ENCODE measurements around the gene TMEM271.
"Not testable (repeated sequence)": the region's sequence is repeated elsewhere in the genome, so short reads cannot be mapped to it uniquely, and the experiment has no call there.

DNA sequence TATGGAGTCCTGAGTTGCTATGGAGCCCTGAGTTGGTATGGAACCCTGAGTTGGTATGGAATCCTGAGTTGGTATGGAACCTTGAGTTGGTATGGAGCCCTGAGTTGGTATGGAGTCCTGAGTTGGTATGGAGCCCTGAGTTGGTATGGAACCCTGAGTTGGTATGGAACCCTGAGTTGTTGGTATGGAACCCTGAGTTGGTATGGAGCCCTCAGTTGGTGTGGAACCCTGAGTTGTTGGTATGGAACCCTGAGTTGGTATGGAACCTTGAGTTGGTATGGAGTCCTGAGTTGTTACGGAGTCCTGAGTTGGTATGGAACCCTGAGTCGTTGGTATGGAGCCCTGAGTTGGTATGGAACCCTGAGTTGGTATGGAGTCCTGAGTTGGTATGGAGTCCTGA, 13.6 kb downstream of the TMEM271 start:
- TF ChIP-seq ARNTL (CRISPR knock-in tag; IDR thresholded peaks at IDR 0.05; ENCODE audit: borderline replicate concordance, low read depth); PATZ1 (CRISPR knock-in tag; IDR thresholded peaks at IDR 0.05; ENCODE audit: borderline replicate concordance); ZNF70 (CRISPR knock-in tag; IDR thresholded peaks at IDR 0.05): not testable (repeated sequence)
- TF ChIP-seq, protein P1, sequence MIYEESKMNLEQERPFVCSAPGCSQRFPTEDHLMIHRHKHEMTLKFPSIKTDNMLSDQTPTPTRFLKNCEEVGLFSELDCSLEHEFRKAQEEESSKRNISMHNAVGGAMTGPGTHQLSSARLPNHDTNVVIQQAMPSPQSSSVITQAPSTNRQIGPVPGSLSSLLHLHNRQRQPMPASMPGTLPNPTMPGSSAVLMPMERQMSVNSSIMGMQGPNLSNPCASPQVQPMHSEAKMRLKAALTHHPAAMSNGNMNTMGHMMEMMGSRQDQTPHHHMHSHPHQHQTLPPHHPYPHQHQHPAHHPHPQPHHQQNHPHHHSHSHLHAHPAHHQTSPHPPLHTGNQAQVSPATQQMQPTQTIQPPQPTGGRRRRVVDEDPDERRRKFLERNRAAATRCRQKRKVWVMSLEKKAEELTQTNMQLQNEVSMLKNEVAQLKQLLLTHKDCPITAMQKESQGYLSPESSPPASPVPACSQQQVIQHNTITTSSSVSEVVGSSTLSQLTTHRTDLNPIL (CRISPR knock-in tag; IDR thresholded peaks at IDR 0.05; ENCODE audit: low read depth) = not testable (repeated sequence)

Data from SK-N-SH treated with all-trans-retinoic acid at 6 μM for 48 hours (cell line).